Dedifferentiated amniotic fluid mesenchymal stem cell (primary cell): ENCODE data around the gene FLT4.
"Not testable (repeated sequence)": the region's sequence is repeated elsewhere in the genome, so short reads cannot be mapped to it uniquely, and the experiment has no call there.

Source experiments
- DNase-seq: peaks from one replicate; pipeline ENCODE4 v3.0.0-alpha.2; 2016; ENCODE audit errors: extremely low spot score

The FLT4 gene

GRCh38 chr5:180649297-180650039 lies at the start of gene FLT4:
Gene FLT4, minus strand, starts transcription at chr5:180649600. Its CDS starts 55 bp downstream, at chr5:180649545.
- no peak for DNase-seq

GRCh38 chr5:180699042-180699441 lies 49.6 kb upstream of the FLT4 start:
- no peak for DNase-seq

GRCh38 chr5:180696116-180696515 lies 46.7 kb upstream of the FLT4 start:
- no peak for DNase-seq

GRCh38 chr5:180692429-180692828 lies 43.0 kb upstream of the FLT4 start:
- no peak for DNase-seq

- no peak for DNase-seq
Observed at GRCh38 chr5:180691046-180691445, 41.6 kb upstream of the FLT4 start.

- no peak for DNase-seq
Observed at GRCh38 chr5:180690562-180690961, 41.2 kb upstream of the FLT4 start.

- DNase-seq, result no peak
Observed at GRCh38 chr5:180689775-180690174, 40.4 kb upstream of the FLT4 start.

- no peak for DNase-seq
Observed at GRCh38 chr5:180689071-180689694, 39.8 kb upstream of the FLT4 start.

GRCh38 chr5:180688330-180689070 lies 39.1 kb upstream of the FLT4 start:
- DNase-seq, result no peak

- not testable (repeated sequence) for DNase-seq
Observed at GRCh38 chr5:180686799-180687198, 37.4 kb upstream of the FLT4 start.

GRCh38 chr5:180684623-180685161 lies 35.3 kb upstream of the FLT4 start:
- no peak for DNase-seq

GRCh38 chr5:180683220-180683922 lies 34.0 kb upstream of the FLT4 start:
- DNase-seq, result no peak

GRCh38 chr5:180682560-180682959 lies 33.2 kb upstream of the FLT4 start:
- no peak for DNase-seq

- DNase-seq, result not testable (repeated sequence)
Observed at GRCh38 chr5:180682008-180682407, 32.6 kb upstream of the FLT4 start.

- DNase-seq, result not testable (repeated sequence)
Observed at GRCh38 chr5:180678319-180678718, 28.9 kb upstream of the FLT4 start.

GRCh38 chr5:180675036-180675635 lies 25.7 kb upstream of the FLT4 start:
- DNase-seq, result no peak

- DNase-seq, result not testable (repeated sequence)
Observed at GRCh38 chr5:180674090-180674475, 24.7 kb upstream of the FLT4 start.

GRCh38 chr5:180673371-180674089 lies 24.1 kb upstream of the FLT4 start:
- no peak for DNase-seq

- not testable (repeated sequence) for DNase-seq
Observed at GRCh38 chr5:180671958-180672524, 22.6 kb upstream of the FLT4 start.

- DNase-seq, result peak; percentile 16
Observed at GRCh38 chr5:180670586-180671359, 21.4 kb upstream of the FLT4 start.
